ENCODE results near the gene ATG7. TPM values are rescaled to one million over a fixed set of nuclear protein-coding genes. Genes with fewer than 3 reads are reported as not detected.

ATG7 gene
- total RNA-seq, 1 donor from 2014 or later, result 61.7 TPM

GRCh38 chr3:11548721-11549131 lies 276.5 kb downstream of the ATG7 start:
- no peak overlapping the region for H3K4me3 ChIP-seq
- H3K36me3 ChIP-seq, result no peaks in the 10 kb centered on the region
- no peak for TF ChIP-seq CTCF (IDR thresholded peaks at IDR 0.05)
- no peaks in the 10 kb centered on the region for H3K27me3 ChIP-seq (ENCODE audit: low read depth)
- ATAC-seq (peak in 1 of 2 donors; percentile 31), DNase-seq (no peak)
- no peak overlapping the region for H3K27ac ChIP-seq
- intact Hi-C loops (cut with DNase I), result no loop called here
- H3K4me1 ChIP-seq, result peaks cover 23% of the 10 kb centered on the region
- peaks cover 5% of the 10 kb centered on the region for H3K9me3 ChIP-seq

DNA sequence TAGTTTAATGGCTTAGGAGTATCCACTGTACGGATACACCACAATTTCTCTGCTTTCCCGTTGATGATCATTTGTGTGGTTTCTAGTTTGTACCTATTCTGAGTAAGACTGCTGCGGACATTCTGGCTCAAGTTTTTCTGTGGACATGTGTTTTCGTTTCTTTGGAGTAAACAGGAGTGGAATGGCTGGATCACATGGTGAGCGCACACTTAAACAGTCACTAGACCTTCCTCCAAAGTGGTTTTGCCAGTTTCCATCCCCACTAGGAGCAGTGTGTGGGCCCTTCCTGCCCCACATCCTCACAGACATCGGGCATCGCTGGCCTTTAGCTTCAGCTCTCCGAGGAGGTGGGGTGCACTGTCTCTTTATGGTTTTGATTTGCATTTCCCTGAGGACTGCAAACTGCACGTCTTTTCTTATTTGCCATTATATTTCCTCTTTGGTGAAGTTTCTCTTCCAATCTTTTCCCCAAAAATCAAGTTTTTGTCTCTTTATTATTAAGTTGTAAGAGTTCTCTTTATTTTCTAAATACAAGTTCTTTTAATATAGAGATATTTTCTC lies 277.5 kb downstream of the ATG7 start:
- intact Hi-C loops (cut with DNase I), result no loop called here
- H3K27ac ChIP-seq, result no peak overlapping the region

DNA sequence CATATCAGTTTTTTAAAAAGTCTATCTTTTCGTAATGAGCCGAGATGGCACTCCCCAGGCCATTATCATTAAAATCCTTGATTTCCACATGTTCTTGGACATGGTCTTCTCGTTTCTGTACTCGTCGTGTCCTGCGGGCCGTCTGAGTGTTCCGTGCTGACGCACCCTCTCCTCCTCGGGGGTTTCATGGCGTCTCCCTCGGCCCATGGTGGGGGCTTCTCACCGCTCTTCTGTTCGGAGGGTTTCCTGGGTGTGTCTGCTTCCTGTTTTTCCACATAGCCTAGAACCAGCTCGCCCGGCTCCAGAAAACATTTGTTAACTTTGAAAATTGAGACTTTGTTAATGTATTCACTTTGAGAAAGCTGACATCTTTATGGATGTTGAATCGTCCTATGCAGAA lies 278.8 kb downstream of the ATG7 start:
- Histone ChIP-seq H3K4me3 (no peak overlapping the region), H3K27ac (no peak overlapping the region), H3K4me1 (peaks cover 33% of the 10 kb centered on the region), H3K36me3 (peaks cover 18% of the 10 kb centered on the region), H3K27me3 (ENCODE audit: low read depth) (no peaks in the 10 kb centered on the region), H3K9me3 (no peaks in the 10 kb centered on the region)
- intact Hi-C loops (cut with DNase I), result no loop called here
- ATAC-seq (no peak), DNase-seq (no peak)
- TF ChIP-seq CTCF (IDR thresholded peaks at IDR 0.05), result no peak

More for the DNA sequence above, 277.5 kb downstream of the ATG7 start:
- DNase-seq (no peak), ATAC-seq (no peak)
- TF ChIP-seq CTCF (IDR thresholded peaks at IDR 0.05), result no peak
- Histone ChIP-seq H3K36me3 (peaks cover 4% of the 10 kb centered on the region), H3K4me3 (no peak overlapping the region), H3K4me1 (peaks cover 23% of the 10 kb centered on the region), H3K9me3 (no peaks in the 10 kb centered on the region), H3K27me3 (ENCODE audit: low read depth) (no peaks in the 10 kb centered on the region)

DNA sequence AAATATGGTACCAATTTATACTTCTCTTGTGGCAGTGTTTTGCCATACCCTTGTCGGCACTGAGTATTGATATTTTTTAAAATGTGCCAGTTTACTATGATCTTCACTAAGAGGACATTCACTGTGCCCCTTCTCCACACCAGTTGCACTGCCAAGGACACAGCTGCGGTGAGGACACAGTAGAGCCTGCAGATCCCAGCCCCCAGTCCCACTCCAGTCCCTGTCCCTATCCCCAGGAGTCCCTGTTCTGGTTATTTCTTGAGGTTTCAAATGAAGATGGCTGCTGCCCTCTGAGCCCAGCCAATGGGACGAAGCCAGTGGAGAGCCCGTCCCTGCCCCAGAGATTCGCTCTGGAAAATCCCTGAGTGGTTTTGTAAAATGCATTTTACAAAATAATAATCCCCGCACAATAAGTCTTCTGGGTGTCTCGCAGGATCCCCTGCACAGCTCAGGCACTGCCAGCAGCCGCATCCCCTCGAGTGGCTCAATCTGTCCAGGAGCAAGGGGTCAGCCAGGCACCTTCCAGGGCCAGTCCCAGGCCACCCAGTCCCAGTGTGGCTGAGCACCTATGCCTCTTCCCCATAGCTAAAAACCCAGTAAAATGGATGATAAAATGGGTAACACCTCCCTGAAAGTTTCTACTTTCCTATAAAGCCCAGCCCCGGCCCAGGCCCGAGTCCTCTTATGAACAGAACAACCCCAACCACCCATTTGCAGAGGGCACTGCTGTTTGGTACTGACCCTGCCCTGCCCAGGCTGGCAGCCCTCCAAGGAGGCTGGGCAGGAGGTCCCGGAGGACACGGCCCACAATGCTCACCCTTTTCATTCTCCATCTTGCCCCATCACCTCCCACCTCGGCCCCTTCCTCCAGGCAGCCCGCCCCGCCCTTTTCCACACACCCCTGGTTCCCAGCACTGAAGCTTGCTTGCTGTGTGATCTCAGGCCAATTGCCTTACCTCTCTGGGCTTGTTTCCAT lies 280.4 kb downstream of the ATG7 start:
- H3K4me1 ChIP-seq, result peaks cover 36% of the 10 kb centered on the region
- no peak for TF ChIP-seq CTCF (IDR thresholded peaks at IDR 0.05)
- H3K36me3 ChIP-seq, result peaks cover 31% of the 10 kb centered on the region
- no peaks in the 10 kb centered on the region for H3K9me3 ChIP-seq
- no peak overlapping the region for H3K27ac ChIP-seq
- no peak overlapping the region for H3K4me3 ChIP-seq
- DNase-seq (peak; percentile 41), ATAC-seq (no peak)
- intact Hi-C loops (cut with DNase I), result no loop called here
- no peaks in the 10 kb centered on the region for H3K27me3 ChIP-seq (ENCODE audit: low read depth)

GRCh38 chr3:11553436-11554235 lies 281.4 kb downstream of the ATG7 start:
- no peak for TF ChIP-seq CTCF (IDR thresholded peaks at IDR 0.05)
- no peaks in the 10 kb centered on the region for H3K9me3 ChIP-seq
- intact Hi-C loops (cut with DNase I), result no loop called here
- DNase-seq (peak; percentile 57), ATAC-seq (peak; percentile 56 to 71)
- H3K27ac ChIP-seq, result peak overlapping the region; percentile 53
- H3K4me1 ChIP-seq, result peaks cover 33% of the 10 kb centered on the region
- peaks cover 42% of the 10 kb centered on the region for H3K36me3 ChIP-seq
- no peaks in the 10 kb centered on the region for H3K27me3 ChIP-seq (ENCODE audit: low read depth)
- H3K4me3 ChIP-seq, result no peak overlapping the region

Data from lower lobe of right lung (tissue), 2 donors.